Cardiac muscle cell (in vitro differentiated cells and primary cell): ENCODE results near the gene CBX7. TPM values are rescaled to one million over a fixed set of nuclear protein-coding genes. Genes with fewer than 3 reads are reported as not detected.

Source experiments
- DNase-seq, 2 donors: peaks; one replicate each; pipeline versions ENCODE4 v3.0.0 to v3.0.0-alpha.2; 2010 to 2017; ENCODE audit warnings: low read depth in 1 of 2, low spot score in 1 of 2
- H3K27ac ChIP-seq: fragments of 200-600 bp; sonication (generic); 2 replicates; pipeline ENCODE4 v1.5.1; 2016
- H3K27me3 ChIP-seq: fragments of 200-600 bp; sonication (generic); 2 replicates; pipeline ENCODE4 v1.6.0; 2016; ENCODE audit warnings: control low read depth
- H3K36me3 ChIP-seq: fragments of 200-600 bp; sonication (generic); 2 replicates; pipeline ENCODE4 v1.5.1; 2016; ENCODE audit warnings: control low read depth
- H3K4me1 ChIP-seq: fragments of 200-600 bp; sonication (generic); 2 replicates; pipeline ENCODE4 v1.8.1; 2017; ENCODE audit warnings: low read depth, mild to moderate bottlenecking, mixed run types
- H3K4me3 ChIP-seq: fragments of 200-600 bp; sonication (generic); 2 replicates; pipeline ENCODE4 v1.5.1; 2016; ENCODE audit warnings: mild to moderate bottlenecking
- H3K9me3 ChIP-seq: fragments of 200-600 bp; sonication (generic); 2 replicates; pipeline ENCODE4 v1.5.1; 2017; ENCODE audit warnings: low read depth, mild to moderate bottlenecking, control low read depth
- polyA plus RNA-seq: library from polyadenylated mRNA; unstranded; fragments of >200 nt; fragmentation: Nextera tagmentation; extraction: Ambion mirVana; gene quantifications from 2 replicates; pipeline ENCODE4 v1.2.1, GENCODE V29; 2016
- total RNA-seq: library from RNA; depleted of rRNA; stranded (reverse); fragments of >200 nt; gene quantifications from 2 replicates; pipeline ENCODE4 v1.2.3, GENCODE V29; 2016
- TF ChIP-seq, protein P1 (sequence below): IDR thresholded peaks from 2 replicates; pipeline ENCODE4 v1.5.1; 2012; ENCODE audit warnings: low read depth, mild to moderate bottlenecking, low read length

CBX7 gene
- total and polyA plus RNA-seq, 2 experiments from 2014 or later = 10.2 to 31.3 TPM

GRCh38 chr22:39120983-39121382 is 31.5 kb downstream of the CBX7 start:
- TF ChIP-seq, protein P1, sequence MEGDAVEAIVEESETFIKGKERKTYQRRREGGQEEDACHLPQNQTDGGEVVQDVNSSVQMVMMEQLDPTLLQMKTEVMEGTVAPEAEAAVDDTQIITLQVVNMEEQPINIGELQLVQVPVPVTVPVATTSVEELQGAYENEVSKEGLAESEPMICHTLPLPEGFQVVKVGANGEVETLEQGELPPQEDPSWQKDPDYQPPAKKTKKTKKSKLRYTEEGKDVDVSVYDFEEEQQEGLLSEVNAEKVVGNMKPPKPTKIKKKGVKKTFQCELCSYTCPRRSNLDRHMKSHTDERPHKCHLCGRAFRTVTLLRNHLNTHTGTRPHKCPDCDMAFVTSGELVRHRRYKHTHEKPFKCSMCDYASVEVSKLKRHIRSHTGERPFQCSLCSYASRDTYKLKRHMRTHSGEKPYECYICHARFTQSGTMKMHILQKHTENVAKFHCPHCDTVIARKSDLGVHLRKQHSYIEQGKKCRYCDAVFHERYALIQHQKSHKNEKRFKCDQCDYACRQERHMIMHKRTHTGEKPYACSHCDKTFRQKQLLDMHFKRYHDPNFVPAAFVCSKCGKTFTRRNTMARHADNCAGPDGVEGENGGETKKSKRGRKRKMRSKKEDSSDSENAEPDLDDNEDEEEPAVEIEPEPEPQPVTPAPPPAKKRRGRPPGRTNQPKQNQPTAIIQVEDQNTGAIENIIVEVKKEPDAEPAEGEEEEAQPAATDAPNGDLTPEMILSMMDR = no peak
- Histone ChIP-seq H3K27me3 (no peaks in the 10 kb centered on the region), H3K9me3 (no peaks in the 10 kb centered on the region), H3K4me3 (no peak overlapping the region), H3K36me3 (no peaks in the 10 kb centered on the region), H3K4me1 (peaks cover 3% of the 10 kb centered on the region), H3K27ac (no peak overlapping the region)
- no peak for DNase-seq

- TF ChIP-seq, protein P1 = peak; percentile 53
- Histone ChIP-seq H3K27me3 (no peaks in the 10 kb centered on the region), H3K9me3 (no peaks in the 10 kb centered on the region), H3K4me3 (no peak overlapping the region), H3K36me3 (no peaks in the 10 kb centered on the region), H3K4me1 (peaks cover 15% of the 10 kb centered on the region), H3K27ac (no peak overlapping the region)
- DNase-seq = peak; percentile 66 to 74
Measured at GRCh38 chr22:39117585-39118191, 34.8 kb downstream of the CBX7 start.

GRCh38 chr22:39115977-39116621 is 36.4 kb downstream of the CBX7 start:
- Histone ChIP-seq H3K27ac (no peak overlapping the region), H3K4me3 (no peak overlapping the region), H3K4me1 (peaks cover 17% of the 10 kb centered on the region), H3K27me3 (no peaks in the 10 kb centered on the region), H3K36me3 (no peaks in the 10 kb centered on the region), H3K9me3 (no peaks in the 10 kb centered on the region)
- no peak for DNase-seq
- TF ChIP-seq, protein P1 = no peak

GRCh38 chr22:39115570-39115969 is 36.9 kb downstream of the CBX7 start:
- Histone ChIP-seq H3K9me3 (no peaks in the 10 kb centered on the region), H3K4me3 (no peak overlapping the region), H3K27ac (no peak overlapping the region), H3K27me3 (no peaks in the 10 kb centered on the region), H3K36me3 (no peaks in the 10 kb centered on the region), H3K4me1 (peaks cover 20% of the 10 kb centered on the region)
- TF ChIP-seq, protein P1 = no peak
- no peak for DNase-seq

- H3K36me3 ChIP-seq = no peaks in the 10 kb centered on the region
- H3K27ac ChIP-seq = no peak overlapping the region
- no peaks in the 10 kb centered on the region for H3K27me3 ChIP-seq
- H3K4me3 ChIP-seq = no peak overlapping the region
- TF ChIP-seq, protein P1 = no peak
- peaks cover 20% of the 10 kb centered on the region for H3K4me1 ChIP-seq
- no peaks in the 10 kb centered on the region for H3K9me3 ChIP-seq
- DNase-seq = no peak
Measured at GRCh38 chr22:39114112-39114511, 38.4 kb downstream of the CBX7 start.
